SK-N-SH treated with all-trans-retinoic acid at 6 μM for 48 hours (cell line): ENCODE measurements around the gene COL4A5.

Source experiments
- ATAC-seq: fragments of 200-7000 bp; cut with Tn5 transposase; 3 replicates; pipeline ENCODE4 v1.9.1; 2020; ENCODE audit warnings: mild to moderate bottlenecking, moderate library complexity
- CSDC2 ChIP-seq: fragments of 250-450 bp; sonication (Bioruptor Pico); IDR thresholded peaks from 2 replicates; pipeline ENCODE4 v1.5.0; 2020; ENCODE audit warnings: mild to moderate bottlenecking, moderate library complexity
- ESRRG ChIP-seq: fragments of 250-450 bp; sonication (Bioruptor Pico); IDR thresholded peaks from 2 replicates; pipeline ENCODE4 v1.6.1; 2021; ENCODE audit warnings: mild to moderate bottlenecking
- GLIS3 ChIP-seq: fragments of 250-450 bp; sonication (Bioruptor Pico); IDR thresholded peaks from 2 replicates; pipeline ENCODE4 v1.5.0; 2020; ENCODE audit warnings: mild to moderate bottlenecking, moderate library complexity
- ISL1 ChIP-seq: fragments of 250-450 bp; sonication (Bioruptor Pico); IDR thresholded peaks from 2 replicates; pipeline ENCODE4 v2.1.2; 2022; ENCODE audit warnings: mild to moderate bottlenecking, moderate library complexity
- PATZ1 ChIP-seq: fragments of 250-450 bp; sonication (Bioruptor Pico); IDR thresholded peaks from 2 replicates; pipeline ENCODE4 v1.8.0; 2020; ENCODE audit warnings: mild to moderate bottlenecking, moderate library complexity, borderline replicate concordance
- PPARA ChIP-seq: fragments of 250-450 bp; sonication (Bioruptor Pico); IDR thresholded peaks from 2 replicates; pipeline ENCODE4 v1.5.0; 2020; ENCODE audit warnings: mild to moderate bottlenecking, borderline replicate concordance
- RARB ChIP-seq: fragments of 250-450 bp; sonication (Bioruptor Pico); IDR thresholded peaks from 2 replicates; pipeline ENCODE4 v1.8.0; 2021; ENCODE audit warnings: mild to moderate bottlenecking, moderate library complexity
- TOX ChIP-seq: fragments of 250-450 bp; sonication (Bioruptor Pico); IDR thresholded peaks from 2 replicates; pipeline ENCODE4 v1.8.0; 2021; ENCODE audit warnings: mild to moderate bottlenecking, moderate library complexity, borderline replicate concordance
- ZC3H10 ChIP-seq: fragments of 250-450 bp; sonication (Bioruptor Pico); IDR thresholded peaks from 2 replicates; pipeline ENCODE4 v1.5.1; 2021; ENCODE audit warnings: mild to moderate bottlenecking, moderate library complexity
- ZFP30 ChIP-seq: fragments of 450-650 bp; formaldehyde crosslinking; IDR thresholded peaks from 2 replicates; pipeline ENCODE4 v1.5.0; 2022; ENCODE audit warnings: mild to moderate bottlenecking, moderate library complexity
- ZNF565 ChIP-seq: fragments of 450-650 bp; formaldehyde crosslinking; conservative IDR thresholded peaks from 2 replicates; pipeline ENCODE4 v1.5.0; 2020; ENCODE audit warnings: low read depth, mild to moderate bottlenecking, moderate library complexity
- ZNF70 ChIP-seq: fragments of 450-650 bp; formaldehyde crosslinking; IDR thresholded peaks from 2 replicates; pipeline ENCODE4 v1.5.0; 2020; ENCODE audit warnings: mild to moderate bottlenecking, moderate library complexity
- TF ChIP-seq, protein P1 (sequence below): fragments of 250-450 bp; sonication (Bioruptor Pico); IDR thresholded peaks from 2 replicates; pipeline ENCODE4 v1.5.0; 2020; ENCODE audit warnings: mild to moderate bottlenecking, moderate library complexity
- TF ChIP-seq, protein P2 (sequence below): fragments of 250-450 bp; sonication (Bioruptor Pico); IDR thresholded peaks from 2 replicates; pipeline ENCODE4 v1.5.1; 2021; ENCODE audit warnings: mild to moderate bottlenecking, moderate library complexity
- TF ChIP-seq, protein P3 (sequence below): fragments of 250-450 bp; sonication (Bioruptor Pico); IDR thresholded peaks from 2 replicates; pipeline ENCODE4 v1.5.1; 2020; ENCODE audit warnings: low read depth, mild to moderate bottlenecking, moderate library complexity
- TF ChIP-seq, protein P4 (sequence below): fragments of 250-450 bp; sonication (Bioruptor Pico); IDR thresholded peaks from 2 replicates; pipeline ENCODE4 v1.8.0; 2021; ENCODE audit warnings: low read depth, mild to moderate bottlenecking, moderate library complexity, borderline replicate concordance

Gene COL4A5

DNA sequence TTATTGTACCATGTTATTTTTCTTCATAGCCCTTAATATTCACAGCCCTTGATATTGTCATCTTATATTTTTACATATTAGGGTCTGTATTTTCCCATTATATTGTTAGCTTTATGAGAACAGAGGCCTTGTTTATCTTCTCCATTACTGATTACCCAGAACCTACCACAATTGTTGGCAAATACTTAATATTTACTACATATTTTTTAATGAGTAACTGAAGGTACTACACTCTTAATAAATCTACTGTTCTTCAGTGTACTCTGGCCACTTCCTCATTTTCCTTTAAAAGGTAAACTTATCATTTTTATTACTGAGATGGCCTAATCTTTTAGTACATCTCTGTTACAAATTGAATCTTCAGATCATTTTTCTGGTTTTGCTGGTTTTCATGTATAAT lies 133.5 kb downstream of the COL4A5 start (continued):
- TF ChIP-seq CSDC2 (CRISPR knock-in tag) (no peak), ISL1 (CRISPR knock-in tag) (no peak)
- TF ChIP-seq, protein P1, sequence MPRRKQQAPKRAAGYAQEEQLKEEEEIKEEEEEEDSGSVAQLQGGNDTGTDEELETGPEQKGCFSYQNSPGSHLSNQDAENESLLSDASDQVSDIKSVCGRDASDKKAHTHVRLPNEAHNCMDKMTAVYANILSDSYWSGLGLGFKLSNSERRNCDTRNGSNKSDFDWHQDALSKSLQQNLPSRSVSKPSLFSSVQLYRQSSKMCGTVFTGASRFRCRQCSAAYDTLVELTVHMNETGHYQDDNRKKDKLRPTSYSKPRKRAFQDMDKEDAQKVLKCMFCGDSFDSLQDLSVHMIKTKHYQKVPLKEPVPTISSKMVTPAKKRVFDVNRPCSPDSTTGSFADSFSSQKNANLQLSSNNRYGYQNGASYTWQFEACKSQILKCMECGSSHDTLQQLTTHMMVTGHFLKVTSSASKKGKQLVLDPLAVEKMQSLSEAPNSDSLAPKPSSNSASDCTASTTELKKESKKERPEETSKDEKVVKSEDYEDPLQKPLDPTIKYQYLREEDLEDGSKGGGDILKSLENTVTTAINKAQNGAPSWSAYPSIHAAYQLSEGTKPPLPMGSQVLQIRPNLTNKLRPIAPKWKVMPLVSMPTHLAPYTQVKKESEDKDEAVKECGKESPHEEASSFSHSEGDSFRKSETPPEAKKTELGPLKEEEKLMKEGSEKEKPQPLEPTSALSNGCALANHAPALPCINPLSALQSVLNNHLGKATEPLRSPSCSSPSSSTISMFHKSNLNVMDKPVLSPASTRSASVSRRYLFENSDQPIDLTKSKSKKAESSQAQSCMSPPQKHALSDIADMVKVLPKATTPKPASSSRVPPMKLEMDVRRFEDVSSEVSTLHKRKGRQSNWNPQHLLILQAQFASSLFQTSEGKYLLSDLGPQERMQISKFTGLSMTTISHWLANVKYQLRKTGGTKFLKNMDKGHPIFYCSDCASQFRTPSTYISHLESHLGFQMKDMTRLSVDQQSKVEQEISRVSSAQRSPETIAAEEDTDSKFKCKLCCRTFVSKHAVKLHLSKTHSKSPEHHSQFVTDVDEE: no peak

DNA sequence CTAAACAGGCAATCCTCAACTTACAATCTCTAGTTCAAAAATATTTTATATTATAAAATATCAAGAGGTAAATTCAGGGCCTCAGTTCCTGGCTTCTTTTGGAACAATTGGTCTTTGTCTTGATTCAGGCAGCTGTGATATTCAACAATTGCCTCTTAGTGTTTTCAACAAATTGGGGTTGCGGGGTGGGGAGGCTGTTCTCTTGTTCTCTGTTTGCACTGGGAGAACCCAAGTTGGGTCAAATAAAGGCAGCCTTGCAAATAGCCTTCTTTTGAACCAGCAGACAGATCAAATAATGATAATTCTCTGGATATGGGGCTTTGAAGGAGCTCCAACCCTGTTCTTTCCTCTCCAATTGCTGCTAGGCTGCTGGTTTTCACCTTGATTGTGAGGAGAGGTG lies 142.5 kb downstream of the COL4A5 start:
- TF ChIP-seq ZFP30 (CRISPR knock-in tag): no peak
- TF ChIP-seq RARB (CRISPR knock-in tag): no peak
- no peak for TF ChIP-seq ZNF565 (CRISPR knock-in tag)
- TF ChIP-seq, protein P2, sequence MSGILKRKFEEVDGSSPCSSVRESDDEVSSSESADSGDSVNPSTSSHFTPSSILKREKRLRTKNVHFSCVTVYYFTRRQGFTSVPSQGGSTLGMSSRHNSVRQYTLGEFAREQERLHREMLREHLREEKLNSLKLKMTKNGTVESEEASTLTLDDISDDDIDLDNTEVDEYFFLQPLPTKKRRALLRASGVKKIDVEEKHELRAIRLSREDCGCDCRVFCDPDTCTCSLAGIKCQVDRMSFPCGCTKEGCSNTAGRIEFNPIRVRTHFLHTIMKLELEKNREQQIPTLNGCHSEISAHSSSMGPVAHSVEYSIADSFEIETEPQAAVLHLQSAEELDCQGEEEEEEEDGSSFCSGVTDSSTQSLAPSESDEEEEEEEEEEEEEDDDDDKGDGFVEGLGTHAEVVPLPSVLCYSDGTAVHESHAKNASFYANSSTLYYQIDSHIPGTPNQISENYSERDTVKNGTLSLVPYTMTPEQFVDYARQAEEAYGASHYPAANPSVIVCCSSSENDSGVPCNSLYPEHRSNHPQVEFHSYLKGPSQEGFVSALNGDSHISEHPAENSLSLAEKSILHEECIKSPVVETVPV (CRISPR knock-in tag): no peak
- TF ChIP-seq GLIS3 (CRISPR knock-in tag): no peak
- no peak for TF ChIP-seq ZC3H10 (CRISPR knock-in tag)
- TF ChIP-seq PATZ1: no peak
- TF ChIP-seq ESRRG (CRISPR knock-in tag): no peak
- TF ChIP-seq TOX (CRISPR knock-in tag): no peak
- TF ChIP-seq, protein P3, sequence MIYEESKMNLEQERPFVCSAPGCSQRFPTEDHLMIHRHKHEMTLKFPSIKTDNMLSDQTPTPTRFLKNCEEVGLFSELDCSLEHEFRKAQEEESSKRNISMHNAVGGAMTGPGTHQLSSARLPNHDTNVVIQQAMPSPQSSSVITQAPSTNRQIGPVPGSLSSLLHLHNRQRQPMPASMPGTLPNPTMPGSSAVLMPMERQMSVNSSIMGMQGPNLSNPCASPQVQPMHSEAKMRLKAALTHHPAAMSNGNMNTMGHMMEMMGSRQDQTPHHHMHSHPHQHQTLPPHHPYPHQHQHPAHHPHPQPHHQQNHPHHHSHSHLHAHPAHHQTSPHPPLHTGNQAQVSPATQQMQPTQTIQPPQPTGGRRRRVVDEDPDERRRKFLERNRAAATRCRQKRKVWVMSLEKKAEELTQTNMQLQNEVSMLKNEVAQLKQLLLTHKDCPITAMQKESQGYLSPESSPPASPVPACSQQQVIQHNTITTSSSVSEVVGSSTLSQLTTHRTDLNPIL (CRISPR knock-in tag): no peak
- TF ChIP-seq, protein P1: no peak
- TF ChIP-seq ZNF70 (CRISPR knock-in tag): no peak
- ATAC-seq: no peak

- no peak for TF ChIP-seq PPARA (CRISPR knock-in tag)
- TF ChIP-seq, protein P4, sequence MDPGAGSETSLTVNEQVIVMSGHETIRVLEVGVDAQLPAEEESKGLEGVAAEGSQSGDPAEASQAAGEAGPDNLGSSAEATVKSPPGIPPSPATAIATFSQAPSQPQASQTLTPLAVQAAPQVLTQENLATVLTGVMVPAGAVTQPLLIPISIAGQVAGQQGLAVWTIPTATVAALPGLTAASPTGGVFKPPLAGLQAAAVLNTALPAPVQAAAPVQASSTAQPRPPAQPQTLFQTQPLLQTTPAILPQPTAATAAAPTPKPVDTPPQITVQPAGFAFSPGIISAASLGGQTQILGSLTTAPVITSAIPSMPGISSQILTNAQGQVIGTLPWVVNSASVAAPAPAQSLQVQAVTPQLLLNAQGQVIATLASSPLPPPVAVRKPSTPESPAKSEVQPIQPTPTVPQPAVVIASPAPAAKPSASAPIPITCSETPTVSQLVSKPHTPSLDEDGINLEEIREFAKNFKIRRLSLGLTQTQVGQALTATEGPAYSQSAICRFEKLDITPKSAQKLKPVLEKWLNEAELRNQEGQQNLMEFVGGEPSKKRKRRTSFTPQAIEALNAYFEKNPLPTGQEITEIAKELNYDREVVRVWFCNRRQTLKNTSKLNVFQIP (CRISPR knock-in tag): no peak
- no peak for TF ChIP-seq ESRRG (CRISPR knock-in tag)
- ATAC-seq: no peak
These were observed 145.1 kb downstream of the COL4A5 start for GRCh38 chrX:108584617-108585211.
